Stimulated activated CD8-positive, alpha-beta memory T cell treated with anti-CD3 and anti-CD28 coated beads, Interleukin-12 subunit alpha, Interleukin-12 subunit beta, amount 100 ng/mL, for 1 hour (primary cell): ENCODE results near the gene TBL2.
A peak's percentile ranks its signal among the peaks of the same experiment; 100 is the strongest.
"Not testable (repeated sequence)": the region's sequence is repeated elsewhere in the genome, so short reads cannot be mapped to it uniquely, and the experiment has no call there.

ENCODE experiments used
- DNase-seq: peaks from one replicate; pipeline ENCODE4 v3.0.0-alpha.2; 2020; ENCODE audit warnings: low read depth

TBL2 gene

GRCh38 chr7:73606801-73607691 lies 28.7 kb upstream of the TBL2 start:
- peak; percentile 48 for DNase-seq

GRCh38 chr7:73605601-73606220 lies 27.3 kb upstream of the TBL2 start:
- no peak for DNase-seq

- no peak for DNase-seq
Observed at GRCh38 chr7:73602721-73603651, 24.6 kb upstream of the TBL2 start.

GRCh38 chr7:73599916-73600315 lies 21.5 kb upstream of the TBL2 start:
- no peak for DNase-seq

GRCh38 chr7:73599151-73599882 lies 20.9 kb upstream of the TBL2 start:
- no peak for DNase-seq

GRCh38 chr7:73597978-73598782 lies 19.8 kb upstream of the TBL2 start:
- DNase-seq: no peak

GRCh38 chr7:73596191-73597065 lies 18.0 kb upstream of the TBL2 start:
- DNase-seq: no peak

GRCh38 chr7:73595358-73595757 lies 17.0 kb upstream of the TBL2 start:
- DNase-seq: no peak

- no peak for DNase-seq
Observed at GRCh38 chr7:73593207-73594045, 15.0 kb upstream of the TBL2 start.

- DNase-seq: no peak
Observed at GRCh38 chr7:73586911-73587310, 8.5 kb upstream of the TBL2 start.

GRCh38 chr7:73585196-73585595 lies 6.8 kb upstream of the TBL2 start:
- no peak for DNase-seq

- DNase-seq: no peak
Observed at GRCh38 chr7:73582664-73583202, 4.4 kb upstream of the TBL2 start.

GRCh38 chr7:73581006-73581405 lies 2.6 kb upstream of the TBL2 start:
- not testable (repeated sequence) for DNase-seq

GRCh38 chr7:73577627-73578341 lies 595 bp downstream of the TBL2 start:
- no peak for DNase-seq

GRCh38 chr7:73573791-73574190 lies 4.6 kb downstream of the TBL2 start:
- DNase-seq: no peak

- no peak for DNase-seq
Observed at GRCh38 chr7:73573276-73573675, 5.1 kb downstream of the TBL2 start.

GRCh38 chr7:73572767-73573186 lies 5.6 kb downstream of the TBL2 start:
- no peak for DNase-seq

GRCh38 chr7:73570977-73571376 lies 7.4 kb downstream of the TBL2 start:
- DNase-seq: no peak
